ENCODE results near the gene LRRC52.
A peak's percentile ranks its signal among the peaks of the same experiment; 100 is the strongest.

The LRRC52 gene

GRCh38 chr1:165539306-165539705 lies 4.5 kb upstream of the LRRC52 start:
- DNase-seq: peak; percentile 44

- no peak for DNase-seq
Measured at GRCh38 chr1:165539908-165540307, 3.9 kb upstream of the LRRC52 start.

- DNase-seq: peak; percentile 39
Measured at GRCh38 chr1:165542015-165542631, 1.7 kb upstream of the LRRC52 start.

GRCh38 chr1:165542647-165543046 lies 1.2 kb upstream of the LRRC52 start:
- DNase-seq: no peak

GRCh38 chr1:165544996-165545395 lies 1.2 kb downstream of the LRRC52 start:
- DNase-seq: no peak

GRCh38 chr1:165545974-165546373 lies 2.2 kb downstream of the LRRC52 start:
- no peak for DNase-seq

- DNase-seq: peak; percentile 28
Measured at GRCh38 chr1:165549973-165550372, 6.2 kb downstream of the LRRC52 start.

GRCh38 chr1:165551469-165551868 lies 7.7 kb downstream of the LRRC52 start:
- no peak for DNase-seq

GRCh38 chr1:165560883-165561656 lies 17.3 kb downstream of the LRRC52 start:
- DNase-seq: no peak

- no peak for DNase-seq
Measured at GRCh38 chr1:165562571-165562970, 18.8 kb downstream of the LRRC52 start.

GRCh38 chr1:165563551-165563950 lies 19.8 kb downstream of the LRRC52 start:
- no peak for DNase-seq

- DNase-seq: no peak
Measured at GRCh38 chr1:165564561-165564960, 20.8 kb downstream of the LRRC52 start.

GRCh38 chr1:165565751-165566490 lies 22.1 kb downstream of the LRRC52 start:
- no peak for DNase-seq

- DNase-seq: no peak
Measured at GRCh38 chr1:165570078-165570477, 26.3 kb downstream of the LRRC52 start.

- DNase-seq: no peak
Measured at GRCh38 chr1:165573787-165574186, 30.0 kb downstream of the LRRC52 start.

GRCh38 chr1:165574295-165574694 lies 30.5 kb downstream of the LRRC52 start:
- DNase-seq: no peak

- DNase-seq: no peak
Measured at GRCh38 chr1:165575468-165576099, 31.8 kb downstream of the LRRC52 start.

- no peak for DNase-seq
Measured at GRCh38 chr1:165576536-165576935, 32.7 kb downstream of the LRRC52 start.

- DNase-seq: no peak
Measured at GRCh38 chr1:165577707-165578106, 33.9 kb downstream of the LRRC52 start.

GRCh38 chr1:165580931-165581871 lies 37.4 kb downstream of the LRRC52 start:
- DNase-seq: no peak

- DNase-seq: no peak
Measured at GRCh38 chr1:165581926-165582325, 38.1 kb downstream of the LRRC52 start.

GRCh38 chr1:165586398-165586797 lies 42.6 kb downstream of the LRRC52 start:
- no peak for DNase-seq

Measured in NCI-H345 (cell line).